Measurements from ENCODE around the gene TNS1. TPM values are rescaled to one million over a fixed set of nuclear protein-coding genes. Genes with fewer than 3 reads are reported as not detected.

Gene TNS1
- polyA plus RNA-seq, 3 donors = 0.26 to 1.6 (median 1.5) TPM

GRCh38 chr2:218015586-218016521, 13.1 kb upstream of the TNS1 start:
- Histone ChIP-seq H3K36me3 (replicated peaks in 1 of 2; ENCODE audit: control insufficient read depth in 1 of 2, insufficient read depth in 2 of 2, low read length in 2 of 2) (no peaks in the 10 kb centered on the region), H3K79me2 (ENCODE audit: insufficient read depth, low read length) (peaks cover 9% of the 10 kb centered on the region), H3K4me3 (replicated peaks in 1 of 3; ENCODE audit: low read depth in 2 of 3, low read length in 3 of 3) (no peak overlapping the region), H2AFZ (ENCODE audit: insufficient read depth, low read depth, low read length, poor library complexity, severe bottlenecking) (no peak overlapping the region), H4K20me1 (ENCODE audit: insufficient read depth, low read length) (no peaks in the 10 kb centered on the region), H3K9me3 (replicated peaks in 1 of 2; ENCODE audit: control insufficient read depth in 1 of 2, insufficient read depth in 1 of 2, low read length in 2 of 2) (no peaks in the 10 kb centered on the region), H3K27ac (ENCODE audit: low read depth in 1 of 2, low read length in 2 of 2) (no peak overlapping the region), H3K4me1 (ENCODE audit: control insufficient read depth in 1 of 2, insufficient read depth in 2 of 2, low read length in 2 of 2) (peaks cover 49 to 59% of the 10 kb centered on the region in 2 donors), H3K4me2 (replicated peaks; ENCODE audit: extremely low read depth, low read length, poor library complexity, severe bottlenecking) (no peak overlapping the region), H3K27me3 (ENCODE audit: control insufficient read depth in 2 of 2, insufficient read depth in 2 of 2, low read length in 2 of 2) (peaks cover 0 to 10% of the 10 kb centered on the region in 2 donors), H3K9ac (ENCODE audit: insufficient read depth, low read length, poor library complexity, severe bottlenecking) (no peak overlapping the region)
- no peak for DNase-seq
- intact Hi-C loops (cut with micrococcal nuclease) = loop anchor here in 1 of 2 donors (10.0 kb wide), 1 partner anchor 49 kb away; the partner anchor contains the start of gene RUFY4
- Mint-ChIP-seq H3K27ac (peak overlapping the region in 1 of 7 donors; percentile 16), H3K4me1 (peaks cover 56% of the 10 kb centered on the region), H3K9me3 (peaks cover 0 to 3% (median 0%) of the 10 kb centered on the region in 7 donors), H3K4me3 (peak overlapping the region in 1 of 2 donors; percentile 47), H3K36me3 (peaks cover 0 to 7% of the 10 kb centered on the region in 2 donors), H3K27me3 (ENCODE audit: low read depth in 3 of 3) (peaks cover 8 to 16% (median 14%) of the 10 kb centered on the region in 3 donors)
- 96% methylated on average over 4 of the region's 11 CpGs for WGBS (ENCODE audit: insufficient coverage)
- no peak for TF ChIP-seq CTCF (IDR thresholded peaks at IDR 0.05)

- no peaks in the 10 kb centered on the region for H3K36me3 ChIP-seq (replicated peaks in 1 of 2; ENCODE audit: control insufficient read depth in 1 of 2, insufficient read depth in 2 of 2, low read length in 2 of 2)
- H3K27me3 ChIP-seq (ENCODE audit: control insufficient read depth in 2 of 2, insufficient read depth in 2 of 2, low read length in 2 of 2) = peaks cover 0 to 13% of the 10 kb centered on the region in 2 donors
- no peak overlapping the region for H3K9ac ChIP-seq (ENCODE audit: insufficient read depth, low read length, poor library complexity, severe bottlenecking)
- no peak overlapping the region for H3K4me2 ChIP-seq (replicated peaks; ENCODE audit: extremely low read depth, low read length, poor library complexity, severe bottlenecking)
- Mint-ChIP-seq H3K27ac (no peak overlapping the region), H3K36me3 (peaks cover 0 to 5% of the 10 kb centered on the region in 2 donors), H3K27me3 (ENCODE audit: low read depth in 3 of 3) (peaks cover 11 to 20% (median 18%) of the 10 kb centered on the region in 3 donors), H3K9me3 (peaks cover 0 to 3% (median 0%) of the 10 kb centered on the region in 7 donors), H3K4me3 (no peak overlapping the region), H3K4me1 (peaks cover 51% of the 10 kb centered on the region)
- peaks cover 2% of the 10 kb centered on the region for H3K79me2 ChIP-seq (ENCODE audit: insufficient read depth, low read length)
- WGBS (ENCODE audit: insufficient coverage) = 100% methylated on average over 1 of the region's 4 CpGs
- intact Hi-C loops (cut with micrococcal nuclease) = loop anchor here in 1 of 2 donors (10.0 kb wide), 1 partner anchor 50 kb away; the partner anchor contains the start of gene RUFY4
- no peaks in the 10 kb centered on the region for H4K20me1 ChIP-seq (ENCODE audit: insufficient read depth, low read length)
- no peak for TF ChIP-seq CTCF (IDR thresholded peaks at IDR 0.05)
- H3K9me3 ChIP-seq (replicated peaks in 1 of 2; ENCODE audit: control insufficient read depth in 1 of 2, insufficient read depth in 1 of 2, low read length in 2 of 2) = no peaks in the 10 kb centered on the region
- H3K4me3 ChIP-seq (replicated peaks in 1 of 3; ENCODE audit: low read depth in 2 of 3, low read length in 3 of 3) = no peak overlapping the region
- no peak overlapping the region for H2AFZ ChIP-seq (ENCODE audit: insufficient read depth, low read depth, low read length, poor library complexity, severe bottlenecking)
- peaks cover 43 to 59% of the 10 kb centered on the region in 2 donors for H3K4me1 ChIP-seq (ENCODE audit: control insufficient read depth in 1 of 2, insufficient read depth in 2 of 2, low read length in 2 of 2)
- DNase-seq = no peak
- no peak overlapping the region for H3K27ac ChIP-seq (ENCODE audit: low read depth in 1 of 2, low read length in 2 of 2)
Observed at GRCh38 chr2:218014706-218015585, 12.2 kb upstream of the TNS1 start.

Measured in CD14-positive monocyte (primary cell).